Jurkat, Clone E6-1 (cell line): ENCODE results near the gene GNAT2. TPM values are rescaled to one million over a fixed set of nuclear protein-coding genes. Genes with fewer than 3 reads are reported as not detected.
"Not testable (repeated sequence)": the region's sequence is repeated elsewhere in the genome, so short reads cannot be mapped to it uniquely, and the experiment has no call there.

ENCODE experiments used
- DNase-seq: peaks from one replicate; pipeline ENCODE4 v3.0.0-alpha.2; 2011; ENCODE audit warnings: low read depth, low spot score
- H3K4me3 ChIP-seq: 2 replicates; pipeline ENCODE4 v1.5.1; 2011; ENCODE audit warnings: mild to moderate bottlenecking, low read length, control low read depth, moderate library complexity
- polyA plus RNA-seq: library from polyadenylated mRNA; unstranded; fragments of >200 nt; gene quantifications from one replicate; pipeline ENCODE4 v1.2.1, GENCODE V29; 2012; ENCODE audit warnings: missing spikeins; ENCODE audit not compliant: insufficient read length, insufficient read depth

The GNAT2 gene
- not detected for polyA plus RNA-seq

DNA sequence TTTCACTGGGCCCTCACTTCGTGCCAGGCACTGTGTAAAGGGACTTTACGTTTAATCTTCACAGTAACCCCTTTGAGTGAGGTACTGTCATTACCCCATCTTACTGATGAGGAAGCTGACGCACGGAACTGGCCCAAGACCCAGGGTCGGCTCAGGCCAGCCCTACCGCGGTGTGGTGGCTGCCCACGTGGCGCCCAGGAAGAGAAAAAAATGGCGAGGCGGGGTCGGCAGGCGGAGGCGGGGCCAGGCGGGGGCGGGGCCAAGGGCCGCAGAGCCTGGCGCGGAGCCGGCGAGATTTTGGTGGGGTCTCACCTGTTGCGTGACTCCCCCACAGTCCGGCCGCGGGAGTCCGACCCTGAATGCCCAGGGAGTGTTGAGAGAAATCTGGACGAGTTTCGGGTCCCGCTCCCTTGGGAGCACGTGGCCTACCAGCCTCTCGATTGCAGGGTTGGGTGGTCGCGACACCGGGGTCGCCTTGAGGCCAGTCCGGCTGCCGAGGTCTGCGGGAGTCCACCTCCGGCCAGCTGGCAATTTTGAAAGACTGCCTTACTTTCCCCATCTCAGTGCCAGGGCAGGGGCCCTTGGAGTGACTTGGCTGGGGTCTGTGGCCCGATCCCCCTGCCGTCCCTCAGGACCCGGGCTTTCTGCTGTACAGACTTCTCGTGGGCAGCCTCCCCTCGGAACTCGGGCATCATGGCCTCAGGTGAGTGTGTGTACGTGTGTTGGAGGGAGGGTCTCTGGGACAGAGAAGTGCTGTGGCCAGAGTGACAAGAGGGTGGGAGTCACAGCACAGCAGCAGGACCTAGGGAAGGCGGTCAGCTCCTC is at the start of gene GNAT2, which contains the start of gene AMPD2:
Gene GNAT2 (minus strand): TSS at position 41 of the 825 bp plus-strand sequence. CDS start 6,746 bp downstream, outside the sequence.
Gene AMPD2 (plus strand): TSS at position 262 of the 825 bp plus-strand sequence. CDS start 1,339 bp downstream, outside the sequence.
- H3K4me3 ChIP-seq: peak within 1 kb of the TSS; percentile 95
- peak; percentile 35 for DNase-seq

GRCh38 chr1:109668123-109668775 is 48.8 kb upstream of the GNAT2 start:
- no peak for DNase-seq
- H3K4me3 ChIP-seq: peak overlapping the region; percentile 13

DNA sequence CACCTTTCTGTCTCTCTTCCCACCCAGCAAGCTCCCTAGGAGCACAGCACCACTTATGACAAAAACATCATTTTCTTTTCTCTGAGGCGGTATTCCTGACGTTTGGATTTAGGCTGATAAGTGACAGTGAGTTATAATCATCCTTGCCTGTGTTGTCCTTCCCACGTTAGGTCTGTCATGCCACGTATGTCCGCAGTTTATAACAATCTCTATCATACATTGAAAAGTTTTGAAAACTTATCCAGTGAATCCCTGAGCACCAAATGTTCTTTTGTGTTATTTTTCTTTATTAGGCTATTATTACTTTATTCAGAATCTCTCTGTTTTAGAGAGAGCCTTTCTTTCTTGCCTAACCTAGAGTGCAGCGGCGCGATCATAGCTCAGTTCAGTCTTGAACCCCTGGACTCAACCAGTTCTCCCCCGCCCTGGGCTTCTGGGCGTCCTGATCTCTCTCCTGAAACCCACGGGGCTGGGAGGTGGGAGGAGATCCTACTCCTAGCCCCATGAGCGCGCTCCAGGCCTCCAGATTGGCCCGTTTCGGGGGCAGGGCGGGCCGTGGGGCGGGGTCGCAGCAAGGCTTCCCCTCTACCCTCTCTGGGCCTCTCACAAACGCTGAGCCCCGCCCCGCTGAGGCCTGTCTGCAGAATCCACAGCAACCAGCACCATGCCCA is 48.2 kb upstream of the GNAT2 start, which contains the start of gene GSTM2:
Gene GSTM2 (plus strand): TSS at position 606 of the 671 bp plus-strand sequence. CDS start 59 bp downstream, at position 665.
- DNase-seq: peak; percentile 47

DNA sequence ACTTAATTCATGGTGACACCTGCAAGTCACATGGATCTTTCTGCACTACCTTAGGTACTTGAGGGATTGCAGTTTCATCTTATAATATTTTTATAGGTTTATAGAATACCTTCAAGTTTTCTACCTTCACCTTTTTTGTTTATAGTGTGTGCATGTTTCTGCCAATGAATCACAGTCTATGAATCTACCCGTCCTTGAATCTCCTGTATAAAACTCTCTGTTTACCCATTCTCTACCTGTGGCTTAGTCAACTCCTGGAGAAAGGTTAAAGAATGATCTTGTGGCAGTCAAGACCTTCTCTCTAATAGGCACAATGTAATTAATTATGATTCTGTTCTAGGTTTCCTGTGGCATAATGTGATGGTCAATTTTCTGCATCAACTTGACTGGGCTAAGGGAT is 45.3 kb upstream of the GNAT2 start:
- H3K4me3 ChIP-seq: no peak overlapping the region
- no peak for DNase-seq

More for the DNA sequence above, 48.2 kb upstream of the GNAT2 start, which contains the start of gene GSTM2:
- peak within 1 kb of the TSS; percentile 13 for H3K4me3 ChIP-seq

DNA sequence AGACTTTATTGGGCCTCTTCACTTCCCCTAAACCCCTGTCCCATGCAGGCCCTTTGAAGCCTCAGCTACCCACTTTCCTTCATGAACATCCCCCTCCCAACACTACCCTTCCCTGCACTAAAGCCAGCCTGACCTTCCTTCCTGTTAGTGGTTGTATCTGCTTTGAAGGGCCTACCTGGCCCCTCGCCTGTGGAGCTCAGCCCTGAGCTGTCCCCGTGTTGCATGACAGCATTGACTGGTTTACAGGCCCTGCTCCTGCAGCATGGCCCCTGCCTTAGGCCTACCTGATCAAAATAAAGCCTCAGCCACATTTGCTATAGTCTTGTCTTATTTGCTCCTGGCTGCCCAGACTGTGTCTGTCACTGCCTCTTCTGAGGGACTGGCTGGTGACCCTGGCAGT is 42.0 kb upstream of the GNAT2 start:
- DNase-seq: no peak
- H3K4me3 ChIP-seq: no peak overlapping the region

- not testable (repeated sequence) for H3K4me3 ChIP-seq, DNase-seq
These were observed 41.2 kb upstream of the GNAT2 start for GRCh38 chr1:109660691-109661026.

DNA sequence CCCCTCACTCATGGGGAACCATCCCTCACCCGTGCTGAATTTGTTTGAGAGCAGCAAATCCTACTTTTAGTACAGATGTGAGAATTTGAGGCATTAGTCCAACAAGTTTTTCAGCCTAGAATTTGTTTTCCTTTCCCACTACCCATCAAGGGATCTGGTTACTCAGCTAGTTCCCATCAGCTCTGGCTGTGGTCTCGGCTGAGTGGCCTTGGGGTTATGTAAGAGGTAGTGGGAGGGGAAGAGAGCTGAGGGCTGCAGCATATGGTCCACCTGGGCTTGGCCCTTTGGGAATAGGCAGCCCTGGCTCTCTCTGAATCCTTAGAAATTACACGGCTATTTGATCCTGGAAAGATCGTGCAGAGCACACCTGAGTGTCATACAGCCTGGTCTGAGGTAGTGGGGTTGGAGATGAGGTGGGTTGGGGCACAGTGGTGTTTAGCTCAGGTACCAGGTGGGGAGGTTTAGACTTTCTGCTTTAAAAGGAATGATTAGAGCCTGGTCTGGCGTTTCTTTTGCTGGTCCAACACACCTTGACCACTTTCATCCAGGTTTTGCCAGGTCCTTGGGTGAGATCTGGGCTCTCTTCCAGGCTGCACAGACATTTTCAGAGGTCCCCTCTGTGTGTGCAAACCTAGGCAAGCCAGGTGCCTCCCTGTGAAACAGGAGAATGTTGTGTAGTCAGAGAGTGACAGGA is 40.7 kb upstream of the GNAT2 start:
- no peak for DNase-seq
- H3K4me3 ChIP-seq: no peak overlapping the region

DNA sequence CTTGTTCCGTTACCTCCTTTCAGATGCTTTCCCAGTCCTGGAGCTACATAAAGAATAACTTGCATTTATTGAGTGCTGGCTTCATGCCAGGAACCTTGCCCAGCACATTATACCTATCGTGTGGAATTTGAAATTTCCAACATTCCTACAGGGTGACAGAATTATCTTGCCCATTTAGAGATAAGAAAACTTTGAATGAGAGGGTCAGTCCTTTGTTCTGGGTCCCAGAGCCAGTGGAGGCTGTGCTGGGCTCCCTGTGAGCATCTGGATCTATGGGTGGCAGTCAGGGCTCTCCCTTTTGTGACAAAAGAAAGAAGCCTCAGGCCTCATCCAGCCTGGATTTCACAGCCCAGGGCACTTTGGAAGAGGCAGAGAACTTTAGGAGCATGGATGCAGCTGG is 39.7 kb upstream of the GNAT2 start:
- H3K4me3 ChIP-seq: no peak overlapping the region
- no peak for DNase-seq

GRCh38 chr1:109658533-109659042 is 39.2 kb upstream of the GNAT2 start:
- H3K4me3 ChIP-seq: no peak overlapping the region
- no peak for DNase-seq

GRCh38 chr1:109657970-109658369 is 38.6 kb upstream of the GNAT2 start:
- DNase-seq: no peak
- no peak overlapping the region for H3K4me3 ChIP-seq

DNA sequence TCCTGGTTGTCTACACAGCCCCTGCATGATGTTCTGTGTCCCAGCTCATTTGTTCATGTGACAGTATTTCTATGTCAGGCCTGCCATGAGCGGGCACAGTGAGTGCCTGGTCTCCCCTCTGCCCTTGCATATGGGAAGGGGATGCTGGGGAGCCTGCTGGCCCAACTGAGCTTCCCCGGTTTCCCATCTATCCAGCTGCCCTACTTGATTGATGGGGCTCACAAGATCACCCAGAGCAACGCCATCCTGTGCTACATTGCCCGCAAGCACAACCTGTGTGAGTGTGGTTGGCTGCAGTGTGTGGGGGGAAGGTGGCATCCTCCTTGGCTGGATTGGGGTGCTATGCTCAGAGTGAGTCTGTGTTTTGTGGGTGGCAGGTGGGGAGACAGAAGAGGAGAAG is 38.0 kb upstream of the GNAT2 start:
- no peak overlapping the region for H3K4me3 ChIP-seq
- no peak for DNase-seq

DNA sequence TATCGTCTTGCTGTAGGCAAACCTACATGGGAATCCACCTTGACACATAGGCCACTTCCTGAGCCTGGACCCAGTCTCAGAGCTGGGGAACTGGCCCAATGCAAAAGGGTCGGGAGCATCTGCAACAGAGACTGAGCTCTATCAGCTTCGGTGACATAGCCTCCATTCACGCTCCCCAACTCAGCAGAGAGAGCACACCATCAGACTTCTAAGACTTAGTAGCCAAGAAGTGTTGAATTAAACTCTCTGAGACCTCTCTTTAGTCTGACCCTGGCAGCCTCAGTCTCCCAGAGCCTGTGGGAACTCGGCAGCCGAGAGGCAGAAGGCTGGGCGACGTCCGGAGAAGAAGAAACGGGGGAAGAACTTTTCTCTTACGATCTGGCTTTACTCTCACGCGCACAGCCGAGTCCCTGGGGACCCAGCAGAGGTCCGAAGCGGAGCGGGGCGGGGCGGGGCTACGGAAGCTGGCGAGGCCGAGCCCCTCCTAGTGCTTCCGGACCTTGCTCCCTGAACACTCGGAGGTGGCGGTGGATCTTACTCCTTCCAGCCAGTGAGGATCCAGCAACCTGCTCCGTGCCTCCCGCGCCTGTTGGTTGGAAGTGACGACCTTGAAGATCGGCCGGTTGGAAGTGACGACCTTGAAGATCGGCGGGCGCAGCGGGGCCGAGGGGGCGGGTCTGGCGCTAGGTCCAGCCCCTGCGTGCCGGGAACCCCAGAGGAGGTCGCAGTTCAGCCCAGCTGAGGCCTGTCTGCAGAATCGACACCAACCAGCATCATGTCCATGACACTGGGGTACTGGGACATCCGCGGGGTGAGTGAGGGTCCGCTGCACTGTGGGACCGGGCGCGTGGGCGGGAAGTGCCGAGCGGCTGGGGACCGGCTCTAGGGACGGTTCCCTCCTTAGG is 36.5 kb upstream of the GNAT2 start, which contains the start of gene GSTM4:
Gene GSTM4 (plus strand): TSS at position 485 of the 905 bp plus-strand sequence. CDS start 291 bp downstream, at position 776.
- H3K4me3 ChIP-seq: peak within 1 kb of the TSS; percentile 82
- DNase-seq: peak; percentile 42

DNA sequence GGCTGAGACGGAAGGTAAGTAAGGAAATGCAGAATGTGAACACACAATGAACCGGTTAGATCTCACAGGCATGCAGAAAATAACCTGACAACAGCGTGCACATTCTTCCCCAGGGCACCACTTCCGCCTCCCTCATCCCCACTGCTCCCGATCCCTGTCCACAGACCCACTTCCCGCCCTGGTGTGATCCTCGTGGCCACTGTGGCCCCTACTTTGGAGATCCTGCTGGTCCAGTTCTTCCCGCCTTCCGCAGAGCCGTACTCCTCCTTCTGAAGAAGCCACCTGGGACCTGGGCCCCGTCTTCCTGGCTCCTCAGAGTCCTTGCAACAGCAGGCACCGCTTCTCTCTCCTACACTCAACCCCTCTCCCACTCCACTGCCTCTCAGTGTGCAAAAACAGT is 35.1 kb upstream of the GNAT2 start:
- no peak overlapping the region for H3K4me3 ChIP-seq
- DNase-seq: no peak

DNA sequence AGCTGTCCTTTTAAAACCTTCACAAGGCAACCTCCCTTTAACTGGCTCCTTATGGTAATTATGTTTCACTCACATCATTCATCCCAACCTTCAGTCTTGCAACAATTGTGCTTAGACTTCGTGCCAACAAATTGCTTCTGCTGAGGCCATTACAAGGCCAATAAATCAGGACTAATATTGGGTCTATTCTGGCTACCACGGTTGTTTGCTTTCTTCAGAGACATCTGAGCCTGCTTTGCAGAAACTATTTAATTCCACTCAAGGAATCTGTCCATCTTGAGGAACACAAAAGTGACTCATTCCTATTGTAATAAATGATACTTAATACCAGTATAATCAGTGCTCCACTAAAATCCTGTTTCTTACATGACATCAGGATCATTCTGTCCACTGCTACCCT is 33.9 kb upstream of the GNAT2 start:
- DNase-seq: no peak
- no peak overlapping the region for H3K4me3 ChIP-seq

DNA sequence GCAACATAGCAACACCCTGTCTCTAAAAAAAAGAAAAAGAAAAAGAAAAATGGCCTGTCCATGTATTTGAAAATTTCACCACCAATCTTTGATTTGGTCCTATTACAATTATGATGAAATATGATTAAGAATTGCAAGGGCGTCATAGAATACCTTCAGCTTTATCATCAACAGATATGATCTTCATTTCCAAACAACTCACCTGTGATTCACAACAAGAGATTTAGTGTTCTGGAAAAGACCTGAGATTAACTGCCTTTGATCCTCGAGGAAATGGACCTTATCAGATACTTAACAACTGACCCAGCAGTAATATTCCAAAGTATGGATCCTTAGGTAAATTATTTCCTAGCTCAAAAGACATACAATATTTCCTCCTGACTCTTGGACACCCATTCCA is 33.0 kb upstream of the GNAT2 start:
- no peak overlapping the region for H3K4me3 ChIP-seq
- DNase-seq: no peak

DNA sequence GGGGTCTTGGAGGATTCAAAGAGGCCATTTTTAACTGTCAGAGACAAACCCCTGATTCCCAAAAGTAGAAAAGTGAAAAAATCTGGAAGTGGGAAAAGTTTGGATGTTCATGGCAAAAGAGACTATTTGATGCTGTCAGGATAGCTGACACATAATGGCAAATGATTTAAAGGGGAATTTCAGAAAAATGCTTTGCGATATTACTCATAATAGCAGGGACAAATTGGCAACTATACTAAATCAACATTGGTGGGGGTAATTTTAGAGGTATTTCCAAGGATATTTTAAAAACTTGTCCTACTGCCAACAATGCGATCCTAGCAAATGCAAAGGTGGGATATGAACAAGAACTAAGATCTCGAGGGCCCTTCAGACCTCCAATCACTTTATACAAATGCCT is 31.2 kb upstream of the GNAT2 start:
- no peak for DNase-seq
- H3K4me3 ChIP-seq: no peak overlapping the region

GRCh38 chr1:109649491-109649914 is 30.1 kb upstream of the GNAT2 start:
- peak; percentile 46 for DNase-seq
- H3K4me3 ChIP-seq: peak overlapping the region; percentile 25; the same call in 1 of the 2 replicates

GRCh38 chr1:109644670-109645069 is 25.3 kb upstream of the GNAT2 start:
- no peak overlapping the region for H3K4me3 ChIP-seq
- no peak for DNase-seq
